Natural killer cell (primary cell): ENCODE results near the gene MRGPRD. TPM values are rescaled to one million over a fixed set of nuclear protein-coding genes. Genes with fewer than 3 reads are reported as not detected.
A peak's percentile ranks its signal among the peaks of the same experiment; 100 is the strongest.

Experiments used
- ATAC-seq, 3 donors: fragments of 150-1000 bp in 2 of 3; fragments of 200-7000 bp in 1 of 3; cut with Tn5 transposase; 1 replicate in 1 of 3; 2 replicates in 2 of 3; pipeline ENCODE4 v1.10.0; 2021; ENCODE audit warnings: mild to moderate bottlenecking in 2 of 3, moderate library complexity in 2 of 3
- DNase-seq, 2 donors: peaks; one replicate each; pipeline versions ENCODE4 v3.0.0 to v3.0.0-alpha.2; 2013 to 2021; ENCODE audit warnings: mixed read lengths in 1 of 2
- H3K27ac ChIP-seq: one replicate; pipeline ENCODE4 v1.5.1; 2013; ENCODE audit warnings: mild to moderate bottlenecking, low read length
- H3K27me3 ChIP-seq: one replicate; pipeline ENCODE4 v1.6.1; 2013; ENCODE audit warnings: low read length; ENCODE audit not compliant: control insufficient read depth, insufficient read depth
- H3K36me3 ChIP-seq: one replicate; pipeline ENCODE4 v1.6.1; 2013; ENCODE audit warnings: low read length; ENCODE audit not compliant: control insufficient read depth, insufficient read depth
- H3K4me1 ChIP-seq: one replicate; pipeline ENCODE4 v1.6.1; 2013; ENCODE audit warnings: low read length; ENCODE audit not compliant: control insufficient read depth, insufficient read depth
- H3K4me3 ChIP-seq: one replicate; pipeline ENCODE4 v1.5.1; 2013; ENCODE audit warnings: low read length
- H3K9me3 ChIP-seq: one replicate; pipeline ENCODE4 v1.6.1; 2013; ENCODE audit warnings: low read length; ENCODE audit not compliant: control insufficient read depth, insufficient read depth
- H3K27ac Mint-ChIP-seq, 2 donors: one replicate each; pipeline ENCODE4 v1.8.0; 2022; ENCODE audit warnings: mild to moderate bottlenecking in 2 of 2, mixed read lengths in 2 of 2, moderate library complexity in 1 of 2
- H3K27me3 Mint-ChIP-seq, 2 donors: one replicate each; pipeline ENCODE4 v1.8.0; 2022; ENCODE audit warnings: low read depth in 2 of 2, mixed read lengths in 2 of 2
- H3K36me3 Mint-ChIP-seq: one replicate; pipeline ENCODE4 v1.8.0; 2022; ENCODE audit warnings: mixed read lengths
- H3K4me1 Mint-ChIP-seq, 2 donors: one replicate each; pipeline ENCODE4 v1.8.0; 2022; ENCODE audit warnings: mixed read lengths in 2 of 2
- H3K4me3 Mint-ChIP-seq: one replicate; pipeline ENCODE4 v1.8.0; 2022; ENCODE audit warnings: mild to moderate bottlenecking, moderate library complexity, mixed read lengths
- H3K9me3 Mint-ChIP-seq, 2 donors: one replicate each; pipeline ENCODE4 v1.8.0; 2022; ENCODE audit warnings: mixed read lengths in 2 of 2
- WGBS: methylation state at CpG from one replicate; pipeline ENCODE4 v1.1.7; 2013; ENCODE audit warnings: missing lambda C conversion rate; ENCODE audit not compliant: insufficient coverage; 5-methylcytosine and 5-hydroxymethylcytosine counted together
- intact Hi-C: fragments of 100-400 bp; cut with micrococcal nuclease; formaldehyde crosslinking; loops from one replicate; pipeline ENCODE4 v1.14.2; 2022
- total RNA-seq, 4 donors: library from RNA; stranded (reverse); fragments of 120-200 nt in 1 of 4; gene quantifications; one replicate each; pipeline versions ENCODE4 v1.2.3 to v1.2.4, GENCODE V29; 2013 to 2022
- TF ChIP-seq, protein P1 (sequence below): fragments of 200-600 bp; IDR thresholded peaks from one replicate; pipeline ENCODE4 v1.8.0; 2022; ENCODE audit warnings: antibody characterized with exemption

The MRGPRD gene
- total RNA-seq, 3 donors from 2014 or later (not counting 1 experiment from before 2014, with no cell fraction given) = not detected

DNA sequence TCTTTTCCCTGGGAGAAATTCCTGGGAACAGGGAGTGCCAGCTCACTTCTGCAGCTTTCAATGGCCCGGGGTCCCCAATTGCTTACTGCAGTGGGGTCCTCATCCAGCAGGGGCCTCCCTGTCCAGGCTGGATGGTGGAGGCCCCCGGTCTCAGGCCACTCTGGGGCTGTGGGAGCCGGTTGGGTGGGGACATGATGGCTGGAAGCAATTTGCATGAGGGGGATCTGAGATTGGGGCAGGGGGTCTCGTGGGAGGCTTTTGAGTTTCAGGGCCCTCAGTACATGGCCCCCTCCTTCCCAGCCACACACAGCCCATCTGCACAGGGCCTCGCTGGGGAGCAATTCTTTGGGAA is 25.2 kb downstream of the MRGPRD start:
- WGBS = 22% methylated on average over 3 of the region's 5 CpGs
- H3K27ac Mint-ChIP-seq = no peak overlapping the region
- no peaks in the 10 kb centered on the region for H3K36me3 ChIP-seq
- no peaks in the 10 kb centered on the region for H3K9me3 ChIP-seq
- H3K27ac ChIP-seq = no peak overlapping the region
- ATAC-seq (no peak), DNase-seq (no peak)
- peaks cover 12% of the 10 kb centered on the region for H3K4me1 ChIP-seq
- H3K27me3 ChIP-seq = no peaks in the 10 kb centered on the region
- H3K4me3 Mint-ChIP-seq = no peak overlapping the region
- intact Hi-C loops = loop anchor here (5.0 kb wide), 1 partner anchor 137 kb away; no protein-coding TSS in a partner anchor
- TF ChIP-seq, protein P1, sequence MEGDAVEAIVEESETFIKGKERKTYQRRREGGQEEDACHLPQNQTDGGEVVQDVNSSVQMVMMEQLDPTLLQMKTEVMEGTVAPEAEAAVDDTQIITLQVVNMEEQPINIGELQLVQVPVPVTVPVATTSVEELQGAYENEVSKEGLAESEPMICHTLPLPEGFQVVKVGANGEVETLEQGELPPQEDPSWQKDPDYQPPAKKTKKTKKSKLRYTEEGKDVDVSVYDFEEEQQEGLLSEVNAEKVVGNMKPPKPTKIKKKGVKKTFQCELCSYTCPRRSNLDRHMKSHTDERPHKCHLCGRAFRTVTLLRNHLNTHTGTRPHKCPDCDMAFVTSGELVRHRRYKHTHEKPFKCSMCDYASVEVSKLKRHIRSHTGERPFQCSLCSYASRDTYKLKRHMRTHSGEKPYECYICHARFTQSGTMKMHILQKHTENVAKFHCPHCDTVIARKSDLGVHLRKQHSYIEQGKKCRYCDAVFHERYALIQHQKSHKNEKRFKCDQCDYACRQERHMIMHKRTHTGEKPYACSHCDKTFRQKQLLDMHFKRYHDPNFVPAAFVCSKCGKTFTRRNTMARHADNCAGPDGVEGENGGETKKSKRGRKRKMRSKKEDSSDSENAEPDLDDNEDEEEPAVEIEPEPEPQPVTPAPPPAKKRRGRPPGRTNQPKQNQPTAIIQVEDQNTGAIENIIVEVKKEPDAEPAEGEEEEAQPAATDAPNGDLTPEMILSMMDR = no peak
- H3K4me3 ChIP-seq = no peak overlapping the region
- H3K4me1 Mint-ChIP-seq = peaks cover 0 to 7% of the 10 kb centered on the region in 2 donors
- no peaks in the 10 kb centered on the region for H3K36me3 Mint-ChIP-seq
- H3K27me3 Mint-ChIP-seq = peaks cover 0 to 8% of the 10 kb centered on the region in 2 donors
- no peaks in the 10 kb centered on the region for H3K9me3 Mint-ChIP-seq

GRCh38 chr11:68954836-68955606 is 25.8 kb downstream of the MRGPRD start:
- no peaks in the 10 kb centered on the region for H3K36me3 Mint-ChIP-seq
- DNase-seq = no peak
- no peak overlapping the region for H3K27ac Mint-ChIP-seq
- no peaks in the 10 kb centered on the region for H3K9me3 ChIP-seq
- TF ChIP-seq, protein P1 = no peak
- H3K9me3 Mint-ChIP-seq = no peaks in the 10 kb centered on the region
- no peaks in the 10 kb centered on the region for H3K36me3 ChIP-seq
- H3K4me3 Mint-ChIP-seq = no peak overlapping the region
- H3K27me3 ChIP-seq = no peaks in the 10 kb centered on the region
- H3K4me3 ChIP-seq = no peak overlapping the region
- no peak overlapping the region for H3K27ac ChIP-seq
- H3K4me1 ChIP-seq = peaks cover 12% of the 10 kb centered on the region
- intact Hi-C loops = loop anchor here (5.0 kb wide), 1 partner anchor 137 kb away; no protein-coding TSS in a partner anchor
- peak in 1 of 3 donors; percentile 39 for ATAC-seq
- H3K27me3 Mint-ChIP-seq = peaks cover 0 to 8% of the 10 kb centered on the region in 2 donors
- H3K4me1 Mint-ChIP-seq = peaks cover 0 to 7% of the 10 kb centered on the region in 2 donors
- 37% methylated on average over 30 of the region's 30 CpGs for WGBS

- H3K27ac ChIP-seq = no peak overlapping the region
- H3K9me3 ChIP-seq = no peaks in the 10 kb centered on the region
- H3K27me3 ChIP-seq = no peaks in the 10 kb centered on the region
- Mint-ChIP-seq H3K27ac (no peak overlapping the region), H3K9me3 (no peaks in the 10 kb centered on the region), H3K4me3 (no peak overlapping the region), H3K4me1 (peaks cover 0 to 12% of the 10 kb centered on the region in 2 donors), H3K36me3 (no peaks in the 10 kb centered on the region), H3K27me3 (no peaks in the 10 kb centered on the region)
- intact Hi-C loops = no loop called here
- ATAC-seq (no peak), DNase-seq (no peak)
- H3K4me1 ChIP-seq = peaks cover 7% of the 10 kb centered on the region
- whole genome bisulfite sequencing = 84% methylated on average over 9 of the region's 9 CpGs
- no peaks in the 10 kb centered on the region for H3K36me3 ChIP-seq
- TF ChIP-seq, protein P1 = no peak
- no peak overlapping the region for H3K4me3 ChIP-seq
Observed at GRCh38 chr11:68950762-68951161, 30.0 kb downstream of the MRGPRD start.
